ENCODE measurements around the gene PLCH2. TPM values are rescaled to one million over a fixed set of nuclear protein-coding genes. Genes with fewer than 3 reads are reported as not detected.
"Not testable (repeated sequence)": the region's sequence is repeated elsewhere in the genome, so short reads cannot be mapped to it uniquely, and the experiment has no call there.

Gene PLCH2
- total and polyA plus RNA-seq, 8 donors: 0.67 to 6.5 (median 3.7) TPM

DNA sequence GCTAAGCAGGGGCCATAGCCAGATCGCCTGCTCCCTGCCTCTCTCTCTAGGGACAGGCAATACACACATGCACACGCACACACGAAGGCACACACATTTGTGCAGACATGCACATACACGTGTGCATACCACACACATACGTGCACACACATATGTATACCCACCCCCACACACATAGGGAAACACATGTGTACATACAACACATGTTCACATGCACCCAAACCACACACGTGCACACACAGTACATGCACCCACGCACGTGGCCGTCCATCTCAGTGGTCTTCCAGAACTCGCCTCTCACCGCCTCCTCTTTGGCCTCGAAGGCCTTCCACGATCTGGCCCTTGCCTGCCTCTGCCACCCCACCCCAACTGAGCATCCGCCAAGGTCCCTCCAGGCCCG is 38.5 kb upstream of the PLCH2 start:
- H3K4me3 ChIP-seq: no peak overlapping the region
- no peaks in the 10 kb centered on the region for H3K9me3 ChIP-seq
- TF ChIP-seq, protein P1, sequence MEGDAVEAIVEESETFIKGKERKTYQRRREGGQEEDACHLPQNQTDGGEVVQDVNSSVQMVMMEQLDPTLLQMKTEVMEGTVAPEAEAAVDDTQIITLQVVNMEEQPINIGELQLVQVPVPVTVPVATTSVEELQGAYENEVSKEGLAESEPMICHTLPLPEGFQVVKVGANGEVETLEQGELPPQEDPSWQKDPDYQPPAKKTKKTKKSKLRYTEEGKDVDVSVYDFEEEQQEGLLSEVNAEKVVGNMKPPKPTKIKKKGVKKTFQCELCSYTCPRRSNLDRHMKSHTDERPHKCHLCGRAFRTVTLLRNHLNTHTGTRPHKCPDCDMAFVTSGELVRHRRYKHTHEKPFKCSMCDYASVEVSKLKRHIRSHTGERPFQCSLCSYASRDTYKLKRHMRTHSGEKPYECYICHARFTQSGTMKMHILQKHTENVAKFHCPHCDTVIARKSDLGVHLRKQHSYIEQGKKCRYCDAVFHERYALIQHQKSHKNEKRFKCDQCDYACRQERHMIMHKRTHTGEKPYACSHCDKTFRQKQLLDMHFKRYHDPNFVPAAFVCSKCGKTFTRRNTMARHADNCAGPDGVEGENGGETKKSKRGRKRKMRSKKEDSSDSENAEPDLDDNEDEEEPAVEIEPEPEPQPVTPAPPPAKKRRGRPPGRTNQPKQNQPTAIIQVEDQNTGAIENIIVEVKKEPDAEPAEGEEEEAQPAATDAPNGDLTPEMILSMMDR (IDR thresholded peaks at IDR 0.05): no peak
- ATAC-seq (no peak), DNase-seq (no peak)
- no peaks in the 10 kb centered on the region for H3K36me3 ChIP-seq
- H3K27me3 ChIP-seq: peaks cover 2 to 89% of the 10 kb centered on the region in 2 donors
- intact Hi-C loops (cut with DNase I): no loop called here
- H3K4me1 ChIP-seq: no peaks in the 10 kb centered on the region
- H3K27ac ChIP-seq: no peak overlapping the region

DNA sequence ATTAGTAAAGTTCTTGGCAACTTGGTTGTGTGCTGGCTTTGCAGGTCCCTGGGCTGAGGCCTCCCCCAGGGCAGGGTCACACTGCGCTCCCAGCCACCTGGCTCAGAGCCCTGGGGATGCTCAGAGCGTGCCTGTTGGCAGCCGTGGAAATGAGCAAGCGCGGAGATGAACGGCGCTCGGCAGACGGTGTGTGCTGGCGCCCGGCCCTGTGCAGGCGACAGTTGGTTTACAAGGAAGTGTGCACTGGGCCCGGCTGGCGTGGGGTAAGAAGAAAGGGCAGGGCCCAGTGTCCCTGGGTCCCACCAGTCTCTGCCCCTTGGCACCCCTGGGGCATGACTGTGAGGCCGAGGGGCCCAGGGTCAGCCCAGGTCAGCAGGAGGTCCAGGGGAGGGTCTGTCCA is 38.1 kb upstream of the PLCH2 start:
- TF ChIP-seq, protein P1 (IDR thresholded peaks at IDR 0.05): no peak
- H3K4me3 ChIP-seq: no peak overlapping the region
- intact Hi-C loops (cut with DNase I): no loop called here
- no peaks in the 10 kb centered on the region for H3K4me1 ChIP-seq
- H3K27ac ChIP-seq: no peak overlapping the region
- peaks cover 6 to 89% of the 10 kb centered on the region in 2 donors for H3K27me3 ChIP-seq
- ATAC-seq: no peak
- DNase-seq: no peak
- H3K9me3 ChIP-seq: no peaks in the 10 kb centered on the region
- no peaks in the 10 kb centered on the region for H3K36me3 ChIP-seq

DNA sequence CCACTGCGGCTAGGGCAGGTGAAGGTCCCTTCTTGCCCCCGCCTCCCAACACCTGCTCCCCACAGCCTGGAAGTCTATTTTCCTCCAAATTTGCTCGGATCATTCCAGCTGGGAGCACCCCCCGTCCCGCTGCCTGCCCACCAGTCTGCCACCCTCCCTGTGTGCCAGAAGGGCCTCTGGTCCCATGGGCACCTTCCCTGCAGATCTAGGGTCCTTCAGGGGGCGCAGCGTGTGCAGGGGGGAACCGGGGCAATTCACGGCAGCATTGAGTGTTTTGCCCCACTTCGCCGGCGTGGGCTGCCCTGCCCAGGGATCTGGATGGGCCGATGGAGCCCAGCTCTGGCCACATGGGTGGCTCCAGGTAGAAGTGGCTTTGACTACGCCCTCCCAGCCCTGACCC is 37.4 kb upstream of the PLCH2 start:
- Histone ChIP-seq H3K27ac (no peak overlapping the region), H3K4me1 (no peaks in the 10 kb centered on the region), H3K27me3 (peaks cover 10 to 88% of the 10 kb centered on the region in 2 donors), H3K9me3 (no peaks in the 10 kb centered on the region), H3K4me3 (no peak overlapping the region), H3K36me3 (no peaks in the 10 kb centered on the region)
- ATAC-seq (no peak), DNase-seq (no peak)
- TF ChIP-seq, protein P1 (IDR thresholded peaks at IDR 0.05): no peak
- intact Hi-C loops (cut with DNase I): no loop called here

DNA sequence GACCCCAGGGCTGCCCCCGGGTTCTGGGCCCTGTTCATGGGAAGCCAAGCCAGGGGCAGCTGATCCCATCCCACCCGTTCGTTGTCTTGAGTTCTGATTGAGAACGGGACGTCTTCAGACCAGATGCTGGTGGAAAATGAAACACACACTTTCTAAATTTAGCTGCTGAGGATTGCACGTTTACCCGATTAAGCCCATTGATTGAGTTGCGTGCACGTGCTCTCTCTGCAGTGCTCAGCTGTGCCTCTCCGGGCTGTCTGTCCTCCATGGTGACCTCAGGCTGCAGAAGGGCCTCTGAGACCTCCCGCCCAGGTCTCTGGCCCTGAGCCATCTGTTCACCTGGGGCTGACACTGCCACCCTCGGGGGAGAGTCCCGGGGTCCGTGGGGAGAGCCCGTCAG is 36.7 kb upstream of the PLCH2 start:
- no peak overlapping the region for H3K4me3 ChIP-seq
- no peaks in the 10 kb centered on the region for H3K4me1 ChIP-seq
- intact Hi-C loops (cut with DNase I): no loop called here
- no peak for DNase-seq
- no peaks in the 10 kb centered on the region for H3K36me3 ChIP-seq
- H3K9me3 ChIP-seq: no peaks in the 10 kb centered on the region
- TF ChIP-seq, protein P1 (IDR thresholded peaks at IDR 0.05): no peak
- peaks cover 16 to 88% of the 10 kb centered on the region in 2 donors for H3K27me3 ChIP-seq
- H3K27ac ChIP-seq: no peak overlapping the region
- no peak for ATAC-seq

DNA sequence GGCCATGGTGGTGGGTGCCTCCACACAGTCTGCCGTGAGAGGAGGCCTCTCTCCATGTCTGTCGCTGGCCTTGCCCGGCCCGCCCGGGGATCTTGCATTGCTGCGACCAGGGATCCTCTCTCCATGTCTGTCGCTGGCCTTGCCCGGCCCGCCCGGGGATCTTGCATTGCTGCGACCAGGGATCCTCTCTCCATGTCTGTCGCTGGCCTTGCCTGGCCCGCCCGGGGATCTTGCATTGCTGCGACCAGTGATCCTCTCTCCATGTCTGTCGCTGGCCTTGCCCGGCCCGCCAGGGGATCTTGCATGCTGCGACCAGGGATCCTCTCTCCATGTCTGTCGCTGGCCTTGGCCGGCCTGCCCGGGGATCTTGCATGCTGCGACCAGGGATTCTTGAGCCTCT is 35.7 kb upstream of the PLCH2 start:
- H3K4me1 ChIP-seq; ATAC-seq; H3K9me3 ChIP-seq; DNase-seq; H3K4me3 ChIP-seq; H3K36me3 ChIP-seq; H3K27ac ChIP-seq; intact Hi-C loops (cut with DNase I): not testable (repeated sequence)
- H3K27me3 ChIP-seq: peaks cover 22 to 88% of the 10 kb centered on the region in 2 donors

DNA sequence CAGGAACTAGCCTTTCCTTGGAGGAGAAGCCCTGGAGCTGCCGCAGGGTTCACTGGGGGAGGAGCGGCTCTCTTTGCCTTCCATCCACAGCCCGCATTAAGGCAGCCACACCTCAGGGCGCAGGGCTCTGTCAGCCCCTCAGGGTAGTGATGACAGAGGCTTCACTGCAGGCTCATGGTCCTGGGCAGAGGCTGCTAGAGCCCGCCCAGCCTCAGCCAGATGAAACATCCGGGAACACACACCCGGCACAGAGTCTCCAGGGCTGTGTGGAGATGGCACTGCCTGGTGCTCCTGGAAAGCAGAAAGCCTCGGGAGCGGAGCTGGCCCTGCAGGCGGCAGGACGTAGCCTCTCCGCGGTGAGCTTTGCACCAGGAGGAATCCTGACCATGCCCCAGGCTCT is 34.3 kb upstream of the PLCH2 start:
- Histone ChIP-seq H3K36me3 (no peaks in the 10 kb centered on the region), H3K27ac (no peak overlapping the region), H3K9me3 (no peaks in the 10 kb centered on the region), H3K27me3 (peaks cover 22 to 95% of the 10 kb centered on the region in 2 donors), H3K4me3 (no peak overlapping the region), H3K4me1 (no peaks in the 10 kb centered on the region)
- TF ChIP-seq, protein P1 (IDR thresholded peaks at IDR 0.05): no peak
- DNase-seq: no peak
- no peak for ATAC-seq
- intact Hi-C loops (cut with DNase I): no loop called here

Data from left lung (tissue), 10 donors.